Measurements from ENCODE around the gene IL13. TPM values are rescaled to one million over a fixed set of nuclear protein-coding genes. Genes with fewer than 3 reads are reported as not detected.

The IL13 gene
- total and polyA plus RNA-seq, 10 of the 15 experiments (the other 5 are each of a cell fraction or from before 2014, with no cell fraction given) = 0.06 to 0.40 (median 0.11) TPM; not detected in 6

- TF ChIP-seq PRDM15 (CRISPR knock-in tag; IDR thresholded peaks at IDR 0.05) (no peak), NFYA (IDR thresholded peaks at IDR 0.05; ENCODE audit: borderline replicate concordance, low read depth, low read length) (no peak), CBX5 (IDR thresholded peaks at IDR 0.05; ENCODE audit: low read depth) (no peak), CBX3 (IDR thresholded peaks at IDR 0.05; ENCODE audit: borderline replicate concordance, low read depth) (no peak), LARP7 (IDR thresholded peaks at IDR 0.05) (no peak; the same call in 1 of the 2 replicates), MEF2A (IDR thresholded peaks at IDR 0.05; ENCODE audit: insufficient read depth, low read depth, low read length) (0 out of 2 replicates have a peak, but pooled peaks have one; percentile 28), BACH1 (IDR thresholded peaks at IDR 0.05; ENCODE audit: borderline replicate concordance) (peak; percentile 86), MYC (IDR thresholded peaks at IDR 0.05; ENCODE audit: insufficient read depth, insufficient read length, insufficient replicate concordance, low read length, severe bottlenecking) (no peak), SMAD5 (IDR thresholded peaks at IDR 0.05; ENCODE audit: low read depth) (0 out of 2 replicates have a peak, but pooled peaks have one; percentile 58), NBN (IDR thresholded peaks at IDR 0.05) (peak; percentile 98), NFIC (IDR thresholded peaks at IDR 0.05; ENCODE audit: low read depth, low read length) (no peak), ATF2 (IDR thresholded peaks at IDR 0.05; ENCODE audit: low read length) (no peak), PML (IDR thresholded peaks at IDR 0.05; ENCODE audit: low read length) (no peak), MYB (IDR thresholded peaks at IDR 0.05; ENCODE audit: borderline replicate concordance, low read depth, low read length) (no peak), SRF (IDR thresholded peaks at IDR 0.05; ENCODE audit: low read depth in 2 of 2, low read length in 2 of 2) (no peak), TAF1 (IDR thresholded peaks at IDR 0.05; ENCODE audit: borderline replicate concordance, low read depth, low read length) (0 out of 2 replicates have a peak, but pooled peaks have one; percentile 70), CHD1 (IDR thresholded peaks at IDR 0.05; ENCODE audit: low read depth, low read length) (0 out of 2 replicates have a peak, but pooled peaks have one; percentile 55), PAX5 (IDR thresholded peaks at IDR 0.05; ENCODE audit: borderline replicate concordance, low read depth, low read length) (peak; percentile 86; the same call in 1 of the 2 replicates), NR2C1 (IDR thresholded peaks at IDR 0.05) (no peak), GATAD2B (conservative IDR thresholded peaks at IDR 0.05; ENCODE audit: low read depth) (peak; percentile 100), JUND (IDR thresholded peaks at IDR 0.05; ENCODE audit: low read depth, low read length) (0 out of 2 replicates have a peak, but pooled peaks have one; percentile 21), SP1 (IDR thresholded peaks at IDR 0.05; ENCODE audit: low read depth, low read length) (peak; percentile 58), MTA2 (IDR thresholded peaks at IDR 0.05; ENCODE audit: low read depth) (peak; percentile 89), IRF3 (IDR thresholded peaks at IDR 0.05) (no peak), ZNF217 (IDR thresholded peaks at IDR 0.05) (no peak; the same call in 1 of the 2 replicates), HDAC2 (IDR thresholded peaks at IDR 0.05) (no peak)
These were observed 5.2 kb downstream of the IL13 start (continued) for GRCh38 chr5:132662925-132663770.

Data from GM12878 (cell line).